Measurements from ENCODE around the gene UMODL1. TPM values are rescaled to one million over a fixed set of nuclear protein-coding genes. Genes with fewer than 3 reads are reported as not detected.

The UMODL1 gene
- total and polyA plus RNA-seq, 8 donors: under 0.01 TPM; not detected in 7

DNA sequence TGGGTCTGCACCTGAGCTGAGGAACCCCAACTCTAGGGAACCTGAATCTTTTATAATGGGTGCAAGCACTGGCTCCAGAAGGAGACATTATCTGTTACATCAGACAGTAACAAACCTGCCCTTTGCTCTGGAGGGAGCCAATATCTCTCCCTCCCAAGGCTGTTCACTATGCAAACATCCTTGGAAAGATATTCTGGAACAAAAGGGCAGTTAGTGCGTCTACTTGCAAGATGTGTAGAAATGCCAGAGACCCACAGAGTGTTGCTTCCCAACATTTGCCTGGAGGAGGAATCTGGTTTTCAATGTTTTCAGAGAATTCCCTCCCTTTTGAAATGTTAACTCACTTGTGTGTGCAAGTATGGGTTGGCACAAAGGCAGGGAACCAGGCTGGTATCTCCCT, 31.9 kb downstream of the UMODL1 start:
- TF ChIP-seq POLR2A (IDR thresholded peaks at IDR 0.05) (no peak), EP300 (IDR thresholded peaks at IDR 0.05) (no peak), POLR2AphosphoS5 (IDR thresholded peaks at IDR 0.05) (no peak)
- TF ChIP-seq, protein P1, sequence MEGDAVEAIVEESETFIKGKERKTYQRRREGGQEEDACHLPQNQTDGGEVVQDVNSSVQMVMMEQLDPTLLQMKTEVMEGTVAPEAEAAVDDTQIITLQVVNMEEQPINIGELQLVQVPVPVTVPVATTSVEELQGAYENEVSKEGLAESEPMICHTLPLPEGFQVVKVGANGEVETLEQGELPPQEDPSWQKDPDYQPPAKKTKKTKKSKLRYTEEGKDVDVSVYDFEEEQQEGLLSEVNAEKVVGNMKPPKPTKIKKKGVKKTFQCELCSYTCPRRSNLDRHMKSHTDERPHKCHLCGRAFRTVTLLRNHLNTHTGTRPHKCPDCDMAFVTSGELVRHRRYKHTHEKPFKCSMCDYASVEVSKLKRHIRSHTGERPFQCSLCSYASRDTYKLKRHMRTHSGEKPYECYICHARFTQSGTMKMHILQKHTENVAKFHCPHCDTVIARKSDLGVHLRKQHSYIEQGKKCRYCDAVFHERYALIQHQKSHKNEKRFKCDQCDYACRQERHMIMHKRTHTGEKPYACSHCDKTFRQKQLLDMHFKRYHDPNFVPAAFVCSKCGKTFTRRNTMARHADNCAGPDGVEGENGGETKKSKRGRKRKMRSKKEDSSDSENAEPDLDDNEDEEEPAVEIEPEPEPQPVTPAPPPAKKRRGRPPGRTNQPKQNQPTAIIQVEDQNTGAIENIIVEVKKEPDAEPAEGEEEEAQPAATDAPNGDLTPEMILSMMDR (IDR thresholded peaks at IDR 0.05): no peak
- 24 to 67% (median 45%) methylated on average over 1 of the region's 1 CpG for WGBS, 5 donors
- intact Hi-C loops (cut with DNase I; ENCODE audit: low total_unique reads): no loop called here
- Histone ChIP-seq H3K36me3 (no peaks in the 10 kb centered on the region), H3K27ac (no peak overlapping the region), H3K4me1 (peaks cover 0 to 11% (median 5%) of the 10 kb centered on the region in 4 donors), H3K4me3 (no peak overlapping the region), H3K27me3 (peaks cover 0 to 27% (median 0%) of the 10 kb centered on the region in 3 donors), H3K9me3 (no peaks in the 10 kb centered on the region)
- DNase-seq: no peak

DNA sequence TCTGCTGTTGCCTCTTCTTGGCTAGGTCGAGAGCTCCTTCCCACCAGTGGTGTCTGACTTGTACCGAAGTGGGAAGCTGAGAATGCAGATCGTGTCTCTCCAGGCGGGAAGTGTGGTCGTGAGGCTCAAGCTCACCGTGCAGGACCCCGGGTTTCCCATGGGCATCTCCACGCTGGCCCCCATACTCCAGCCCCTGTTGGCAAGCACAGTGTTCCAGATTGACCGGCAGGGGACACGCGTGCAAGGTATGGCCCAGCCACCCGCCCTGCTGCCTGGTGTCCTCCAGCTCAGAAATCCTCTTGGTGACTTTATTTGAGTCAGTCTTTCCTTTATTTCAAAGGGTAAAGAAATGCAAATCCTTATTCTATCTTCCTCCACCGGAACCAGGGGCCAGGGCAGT, 32.7 kb downstream of the UMODL1 start:
- no peak overlapping the region for H3K27ac ChIP-seq
- WGBS, 5 donors: 88 to 97% (median 94%) methylated on average over 11 to 13 of the region's 13 CpGs
- no peaks in the 10 kb centered on the region for H3K9me3 ChIP-seq
- H3K36me3 ChIP-seq: no peaks in the 10 kb centered on the region
- intact Hi-C loops (cut with DNase I; ENCODE audit: low total_unique reads): no loop called here
- H3K27me3 ChIP-seq: peaks cover 0 to 27% (median 0%) of the 10 kb centered on the region in 3 donors
- TF ChIP-seq, protein P1 (IDR thresholded peaks at IDR 0.05): no peak
- no peak for TF ChIP-seq POLR2AphosphoS5 (IDR thresholded peaks at IDR 0.05)
- no peak for TF ChIP-seq EP300 (IDR thresholded peaks at IDR 0.05)
- TF ChIP-seq POLR2A (IDR thresholded peaks at IDR 0.05): no peak
- H3K4me3 ChIP-seq: no peak overlapping the region
- H3K4me1 ChIP-seq: peaks cover 0 to 10% (median 4%) of the 10 kb centered on the region in 4 donors
- no peak for DNase-seq

DNA sequence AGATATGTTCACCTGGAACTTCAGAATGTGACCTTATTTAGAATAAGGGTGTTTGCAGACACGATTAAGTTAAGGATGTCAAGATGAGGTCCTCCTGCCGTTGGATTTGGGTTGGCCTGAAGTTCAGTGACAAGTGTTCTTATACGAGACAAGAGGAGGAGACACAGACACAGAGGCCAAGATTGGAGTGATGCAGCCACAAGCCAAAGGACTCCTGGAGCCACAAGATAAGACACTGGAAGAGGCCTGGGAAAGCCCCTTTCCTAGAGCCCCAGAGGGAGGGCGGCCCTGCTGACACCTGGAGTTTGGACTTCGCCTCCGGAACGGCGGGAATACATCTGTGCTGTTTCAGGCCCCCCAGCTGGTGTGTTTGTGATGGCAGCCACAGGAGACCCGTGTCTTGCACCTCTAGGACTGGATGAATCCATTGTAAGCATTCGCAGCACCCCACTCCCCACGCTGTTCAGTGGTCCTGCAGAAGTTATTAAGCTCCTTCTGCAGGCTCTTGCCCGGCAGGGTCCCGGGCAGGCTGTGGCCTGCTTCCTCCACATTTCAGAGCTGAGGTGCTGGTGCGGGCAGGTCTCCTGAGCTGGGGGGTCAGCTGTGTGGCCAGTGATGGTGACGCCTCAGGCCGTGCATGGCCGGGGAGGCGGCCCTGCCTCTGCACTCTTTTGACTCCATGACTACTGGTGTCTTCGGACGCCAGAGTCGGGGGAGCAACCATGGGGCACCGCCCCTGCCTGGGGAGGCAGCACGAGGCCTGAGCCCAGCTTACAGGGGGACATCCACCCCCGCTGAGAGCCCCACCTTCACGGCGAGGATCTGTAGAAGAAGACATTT, 34.6 kb downstream of the UMODL1 start:
- no peak for TF ChIP-seq EP300 (IDR thresholded peaks at IDR 0.05)
- TF ChIP-seq POLR2AphosphoS5 (IDR thresholded peaks at IDR 0.05): no peak
- TF ChIP-seq, protein P1 (IDR thresholded peaks at IDR 0.05): no peak
- no peak for TF ChIP-seq POLR2A (IDR thresholded peaks at IDR 0.05)
- no peak overlapping the region for H3K4me3 ChIP-seq
- no peak overlapping the region for H3K27ac ChIP-seq
- no peaks in the 10 kb centered on the region for H3K36me3 ChIP-seq
- peaks cover 0 to 10% (median 4%) of the 10 kb centered on the region in 4 donors for H3K4me1 ChIP-seq
- peaks cover 0 to 27% (median 0%) of the 10 kb centered on the region in 3 donors for H3K27me3 ChIP-seq
- no peaks in the 10 kb centered on the region for H3K9me3 ChIP-seq
- no peak for DNase-seq
- WGBS, 5 donors: 80 to 93% (median 88%) methylated on average over 16 to 26 of the region's 26 CpGs
- intact Hi-C loops (cut with DNase I; ENCODE audit: low total_unique reads): loop anchor here (5.0 kb wide), 1 partner anchor 98 kb away; no protein-coding TSS in a partner anchor

DNA sequence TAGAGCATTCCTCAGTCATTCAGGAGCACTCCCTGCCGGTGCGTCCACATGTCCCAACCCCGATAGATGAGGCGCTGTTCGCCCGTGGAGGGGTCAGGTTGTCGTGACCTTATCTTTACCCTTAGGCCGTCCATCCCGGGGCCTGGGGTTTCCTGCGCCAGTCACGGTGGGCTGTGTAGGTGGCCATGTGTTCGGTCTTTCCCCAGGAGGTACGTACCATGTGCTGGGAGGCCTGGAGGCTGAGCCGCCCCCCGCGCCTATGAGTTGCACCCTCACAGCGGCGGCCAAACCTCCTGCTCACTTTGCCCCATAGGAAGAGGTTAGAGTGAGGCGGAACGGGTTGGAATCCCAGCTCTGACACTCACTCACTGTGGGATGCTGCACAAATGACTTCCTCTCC, 35.3 kb downstream of the UMODL1 start:
- Histone ChIP-seq H3K36me3 (no peaks in the 10 kb centered on the region), H3K4me1 (peaks cover 0 to 10% (median 4%) of the 10 kb centered on the region in 4 donors), H3K9me3 (no peaks in the 10 kb centered on the region), H3K27me3 (peaks cover 0 to 27% (median 0%) of the 10 kb centered on the region in 3 donors), H3K4me3 (no peak overlapping the region), H3K27ac (no peak overlapping the region)
- intact Hi-C loops (cut with DNase I; ENCODE audit: low total_unique reads): loop anchor here (5.0 kb wide), 1 partner anchor 99 kb away; no protein-coding TSS in a partner anchor
- 83 to 91% (median 90%) methylated on average over 20 of the region's 20 CpGs for WGBS, 5 donors
- no peak for DNase-seq
- TF ChIP-seq POLR2A (IDR thresholded peaks at IDR 0.05): no peak
- TF ChIP-seq EP300 (IDR thresholded peaks at IDR 0.05): no peak
- TF ChIP-seq, protein P1 (IDR thresholded peaks at IDR 0.05): no peak
- no peak for TF ChIP-seq POLR2AphosphoS5 (IDR thresholded peaks at IDR 0.05)

All from stomach (tissue), 9 donors.